Measurements from ENCODE around the gene RAB37.

DNA sequence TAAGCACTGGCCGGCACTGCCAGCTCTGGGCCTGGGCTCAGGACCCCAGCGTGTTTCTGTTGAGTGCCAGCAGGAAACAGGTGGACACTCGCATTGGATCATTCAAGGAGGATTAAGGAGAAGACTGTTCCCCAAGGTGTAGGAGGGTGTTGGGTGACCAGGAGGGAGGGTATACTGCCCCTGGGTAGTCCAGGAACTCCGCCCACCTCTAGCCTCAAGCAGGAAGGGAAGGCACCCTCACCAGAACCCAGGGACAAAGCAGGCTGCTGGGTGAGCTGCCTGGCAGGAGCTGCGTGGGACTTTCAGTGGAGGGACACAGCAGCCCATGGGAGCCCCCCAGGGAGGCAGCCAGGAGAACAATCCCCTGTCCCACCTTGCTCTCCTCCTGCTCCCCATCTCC, 7.7 kb upstream of the RAB37 start:
- TF ChIP-seq, protein P1, sequence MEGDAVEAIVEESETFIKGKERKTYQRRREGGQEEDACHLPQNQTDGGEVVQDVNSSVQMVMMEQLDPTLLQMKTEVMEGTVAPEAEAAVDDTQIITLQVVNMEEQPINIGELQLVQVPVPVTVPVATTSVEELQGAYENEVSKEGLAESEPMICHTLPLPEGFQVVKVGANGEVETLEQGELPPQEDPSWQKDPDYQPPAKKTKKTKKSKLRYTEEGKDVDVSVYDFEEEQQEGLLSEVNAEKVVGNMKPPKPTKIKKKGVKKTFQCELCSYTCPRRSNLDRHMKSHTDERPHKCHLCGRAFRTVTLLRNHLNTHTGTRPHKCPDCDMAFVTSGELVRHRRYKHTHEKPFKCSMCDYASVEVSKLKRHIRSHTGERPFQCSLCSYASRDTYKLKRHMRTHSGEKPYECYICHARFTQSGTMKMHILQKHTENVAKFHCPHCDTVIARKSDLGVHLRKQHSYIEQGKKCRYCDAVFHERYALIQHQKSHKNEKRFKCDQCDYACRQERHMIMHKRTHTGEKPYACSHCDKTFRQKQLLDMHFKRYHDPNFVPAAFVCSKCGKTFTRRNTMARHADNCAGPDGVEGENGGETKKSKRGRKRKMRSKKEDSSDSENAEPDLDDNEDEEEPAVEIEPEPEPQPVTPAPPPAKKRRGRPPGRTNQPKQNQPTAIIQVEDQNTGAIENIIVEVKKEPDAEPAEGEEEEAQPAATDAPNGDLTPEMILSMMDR (conservative IDR thresholded peaks at IDR 0.05): no peak
- TF ChIP-seq ZFX (IDR thresholded peaks at IDR 0.05): no peak

Measured in C4-2B (cell line).